C4-2B (cell line): ENCODE results near the gene EFNA3.

Experiments
- H3K27ac ChIP-seq: fragments of 450-650 bp; 2 replicates; pipeline ENCODE4 v1.5.1; 2017
- ZFX ChIP-seq: fragments of 450-650 bp; IDR thresholded peaks from 2 replicates; pipeline ENCODE4 v1.6.1; 2017
- TF ChIP-seq, protein P1 (sequence below): fragments of 450-650 bp; conservative IDR thresholded peaks from 2 replicates; pipeline ENCODE4 v1.5.1; 2017; ENCODE audit warnings: mild to moderate bottlenecking

Gene EFNA3

GRCh38 chr1:155048449-155049334, 29.9 kb upstream of the EFNA3 start:
- TF ChIP-seq, protein P1, sequence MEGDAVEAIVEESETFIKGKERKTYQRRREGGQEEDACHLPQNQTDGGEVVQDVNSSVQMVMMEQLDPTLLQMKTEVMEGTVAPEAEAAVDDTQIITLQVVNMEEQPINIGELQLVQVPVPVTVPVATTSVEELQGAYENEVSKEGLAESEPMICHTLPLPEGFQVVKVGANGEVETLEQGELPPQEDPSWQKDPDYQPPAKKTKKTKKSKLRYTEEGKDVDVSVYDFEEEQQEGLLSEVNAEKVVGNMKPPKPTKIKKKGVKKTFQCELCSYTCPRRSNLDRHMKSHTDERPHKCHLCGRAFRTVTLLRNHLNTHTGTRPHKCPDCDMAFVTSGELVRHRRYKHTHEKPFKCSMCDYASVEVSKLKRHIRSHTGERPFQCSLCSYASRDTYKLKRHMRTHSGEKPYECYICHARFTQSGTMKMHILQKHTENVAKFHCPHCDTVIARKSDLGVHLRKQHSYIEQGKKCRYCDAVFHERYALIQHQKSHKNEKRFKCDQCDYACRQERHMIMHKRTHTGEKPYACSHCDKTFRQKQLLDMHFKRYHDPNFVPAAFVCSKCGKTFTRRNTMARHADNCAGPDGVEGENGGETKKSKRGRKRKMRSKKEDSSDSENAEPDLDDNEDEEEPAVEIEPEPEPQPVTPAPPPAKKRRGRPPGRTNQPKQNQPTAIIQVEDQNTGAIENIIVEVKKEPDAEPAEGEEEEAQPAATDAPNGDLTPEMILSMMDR = no peak
- TF ChIP-seq ZFX = no peak
- peak overlapping the region; percentile 94 for H3K27ac ChIP-seq

DNA sequence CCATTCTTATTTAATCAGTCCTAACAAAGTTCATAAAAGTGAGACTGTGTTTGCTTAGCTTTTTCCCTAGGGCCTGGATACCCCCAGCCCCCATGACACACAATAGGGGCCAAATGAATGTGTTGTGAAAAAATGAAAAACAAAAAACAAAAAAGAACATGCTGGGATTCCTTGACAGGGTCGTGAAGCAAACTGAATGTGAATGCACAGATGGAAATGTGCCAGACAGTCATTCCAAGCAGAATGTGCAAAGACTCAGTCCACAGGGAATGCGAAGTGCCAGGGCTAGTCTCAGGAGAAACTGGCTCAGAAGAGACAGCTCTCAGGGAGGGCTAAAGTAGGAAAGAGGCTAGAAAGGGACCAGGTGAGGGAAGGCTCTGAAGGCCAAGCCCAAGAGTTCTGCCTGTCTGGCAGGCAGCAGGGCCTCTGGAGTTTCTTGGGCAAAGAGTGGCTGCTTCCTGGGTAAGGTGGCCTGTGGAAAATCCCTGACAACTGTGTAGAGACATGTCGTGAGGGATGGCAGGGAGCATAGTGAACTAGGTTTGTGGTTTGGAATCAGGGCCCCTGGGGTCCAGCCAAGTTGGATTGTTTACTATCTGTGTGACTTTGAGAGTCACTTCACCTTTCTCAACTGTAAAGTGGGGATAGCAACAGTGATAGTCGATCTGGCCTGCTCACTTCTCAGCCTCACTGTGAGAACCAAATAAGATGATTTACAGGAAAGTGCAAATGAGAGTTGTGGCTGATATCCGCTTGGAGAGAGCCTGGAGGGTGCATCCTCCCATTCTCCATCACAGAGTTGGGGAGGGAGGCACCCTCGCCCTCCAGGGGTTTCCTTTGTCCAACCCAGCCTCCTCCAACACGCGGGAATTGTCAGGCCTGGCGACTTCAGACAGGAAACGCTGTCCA, 28.7 kb upstream of the EFNA3 start:
- H3K27ac ChIP-seq = peak overlapping the region; percentile 94
- TF ChIP-seq, protein P1 = no peak
- TF ChIP-seq ZFX = peak; percentile 36; the same call in 1 of the 2 replicates

DNA sequence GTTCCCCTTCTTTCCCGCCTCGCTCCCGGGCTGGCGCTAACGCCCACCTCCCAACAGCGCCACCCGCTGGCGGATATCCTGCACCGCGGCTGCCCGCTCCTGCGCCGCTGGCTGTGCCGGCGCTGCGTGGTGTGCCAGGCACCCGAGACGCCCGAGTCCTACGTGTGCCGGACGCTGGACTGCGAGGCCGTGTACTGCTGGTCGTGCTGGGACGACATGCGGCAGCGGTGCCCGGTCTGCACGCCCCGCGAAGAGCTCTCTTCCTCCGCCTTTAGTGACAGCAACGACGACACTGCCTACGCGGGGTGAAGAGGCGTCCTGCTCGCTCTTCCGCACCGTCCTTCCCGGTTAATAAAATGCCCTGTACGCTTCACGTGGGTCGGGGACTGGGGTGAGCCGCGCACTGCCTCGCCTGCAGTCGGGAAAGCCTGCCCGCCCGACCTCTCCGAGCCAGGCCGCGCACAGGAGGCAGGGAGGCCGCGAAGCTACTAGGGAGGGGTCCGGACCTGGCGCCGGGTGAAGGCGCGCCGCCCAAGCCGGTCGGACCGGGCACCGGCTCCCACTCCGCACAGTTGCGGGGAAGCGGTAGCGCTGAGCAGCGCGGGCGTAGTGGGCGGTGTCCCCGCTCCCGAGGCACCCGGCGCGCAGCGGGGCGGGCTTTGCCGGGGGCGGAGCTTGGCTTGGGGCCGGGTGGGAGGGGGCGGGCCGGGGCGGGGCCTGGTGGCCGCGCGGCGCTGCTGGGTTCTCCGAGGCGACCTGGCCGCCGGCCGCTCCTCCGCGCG, 27.9 kb upstream of the EFNA3 start, which contains the start of gene ADAM15:
Gene ADAM15 (plus strand): TSS at position 757 of the 782 bp plus-strand sequence. CDS start 71 bp downstream, outside the sequence.
- no peak for TF ChIP-seq ZFX
- TF ChIP-seq, protein P1 = peak; percentile 98
- H3K27ac ChIP-seq = peak within 1 kb of the TSS; percentile 94

DNA sequence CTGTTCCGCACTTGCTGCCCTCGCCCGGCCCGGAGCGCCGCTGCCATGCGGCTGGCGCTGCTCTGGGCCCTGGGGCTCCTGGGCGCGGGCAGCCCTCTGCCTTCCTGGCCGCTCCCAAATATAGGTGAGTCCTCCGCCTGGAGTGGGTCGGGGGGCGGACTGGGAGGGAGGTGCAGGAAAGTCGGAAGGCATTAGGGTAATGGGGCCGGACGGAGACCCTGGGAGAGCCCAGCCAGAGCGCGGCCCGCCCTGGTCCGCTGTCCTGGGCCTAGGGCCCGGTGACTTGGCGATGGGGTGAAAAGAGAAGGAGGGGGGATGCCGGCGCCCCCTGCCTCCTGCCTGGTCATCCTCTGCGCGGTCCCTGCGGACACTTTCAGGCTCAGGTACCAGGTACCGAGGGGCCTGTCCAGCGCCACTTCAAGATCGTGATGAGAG, 27.3 kb upstream of the EFNA3 start:
- TF ChIP-seq ZFX = peak; percentile 85; the same call in 1 of the 2 replicates
- TF ChIP-seq, protein P1 = no peak
- peak overlapping the region; percentile 94 for H3K27ac ChIP-seq

DNA sequence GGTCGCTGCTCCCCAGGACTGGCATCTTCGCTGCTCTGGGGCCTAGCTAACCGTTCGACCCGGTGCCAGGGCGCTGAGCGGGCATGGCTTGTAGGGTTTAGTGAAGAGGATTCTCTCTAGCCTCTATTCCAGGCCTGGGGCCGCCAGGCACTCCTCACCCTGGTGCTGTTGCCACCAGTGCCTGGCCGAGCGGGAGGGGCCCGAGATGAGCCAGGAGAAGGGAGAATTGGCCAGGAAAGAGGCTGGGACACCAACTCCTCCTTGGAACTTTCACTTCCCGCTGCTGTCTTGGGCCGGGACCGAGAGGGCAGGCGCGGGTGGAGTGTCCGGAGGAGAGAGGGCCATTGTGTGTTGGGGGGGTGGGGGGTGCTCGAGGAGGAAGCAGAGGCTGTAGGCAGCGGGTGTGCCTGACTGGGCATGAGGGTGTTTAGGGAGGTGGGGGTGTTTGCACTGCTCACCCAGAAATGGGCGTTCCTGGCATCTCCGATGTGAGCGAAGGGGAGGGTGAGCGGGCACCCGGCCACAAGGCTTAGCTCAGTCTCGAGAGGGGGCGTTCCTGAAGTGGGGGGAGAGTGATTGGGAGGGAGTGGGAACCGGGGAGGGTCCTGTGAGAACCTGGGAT, 26.7 kb upstream of the EFNA3 start:
- peak overlapping the region; percentile 94 for H3K27ac ChIP-seq
- TF ChIP-seq, protein P1 = no peak
- TF ChIP-seq ZFX = 0 out of 2 replicates have a peak, but pooled peaks have one; percentile 51

DNA sequence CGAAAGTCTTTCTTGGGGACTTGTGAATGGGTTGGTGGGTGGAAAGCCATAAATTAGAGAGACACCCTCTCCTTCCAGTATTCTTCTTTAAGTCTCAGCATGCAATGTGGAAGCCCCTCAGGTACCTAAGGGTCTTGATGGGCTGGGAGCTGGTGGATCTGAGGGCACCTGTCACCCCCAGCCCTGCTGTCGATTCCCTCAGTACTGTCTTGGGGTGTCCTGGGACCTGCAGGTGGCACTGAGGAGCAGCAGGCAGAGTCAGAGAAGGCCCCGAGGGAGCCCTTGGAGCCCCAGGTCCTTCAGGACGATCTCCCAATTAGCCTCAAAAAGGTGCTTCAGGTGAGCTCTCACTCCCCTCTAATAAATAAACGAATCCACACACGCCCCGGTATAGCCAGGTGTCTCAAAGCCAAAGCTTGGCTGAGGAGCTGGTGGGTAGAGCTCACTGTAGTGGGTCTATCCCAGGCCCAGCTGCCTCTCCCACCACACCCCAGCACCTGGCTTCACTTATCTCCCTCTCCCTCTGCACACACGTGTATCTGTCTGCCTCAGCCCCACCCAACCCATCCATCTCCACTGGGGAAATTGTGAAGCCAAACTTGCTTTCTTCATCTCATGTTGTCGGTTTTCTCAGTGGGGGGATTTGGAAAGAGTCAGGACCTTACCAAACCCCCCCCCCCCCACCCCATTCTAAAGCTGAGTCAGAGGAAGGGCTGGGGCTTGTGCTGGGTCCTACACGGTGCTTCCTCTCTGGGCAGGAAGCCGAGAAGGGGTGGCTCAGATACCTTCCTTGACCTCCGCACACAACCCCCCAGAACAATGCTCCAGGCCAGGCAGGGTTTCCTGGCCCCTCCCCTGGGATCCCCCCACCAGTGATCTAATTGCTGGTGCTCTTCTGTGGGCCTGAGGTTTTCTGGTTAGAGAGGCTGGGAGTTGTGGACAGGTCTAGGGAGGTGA, 25.9 kb upstream of the EFNA3 start:
- no peak for TF ChIP-seq ZFX
- TF ChIP-seq, protein P1 = peak; percentile 37
- peak overlapping the region; percentile 94 for H3K27ac ChIP-seq
